Mammary epithelial cell (primary cell): Measurements from ENCODE around the gene ITPRIPL2.

Source experiments
- CTCF ChIP-seq, 2 donors: IDR thresholded peaks in 1 of 2; conservative IDR thresholded peaks in 1 of 2; 2 replicates each; pipeline ENCODE4 v1.5.1; 2011 to 2012; ENCODE audit warnings: inconsistent platforms in 2 of 2, low read length in 2 of 2, mild to moderate bottlenecking in 2 of 2, control low read depth in 1 of 2, low read depth in 1 of 2; ENCODE audit not compliant: insufficient read depth in 1 of 2; ENCODE audit errors: extremely low read depth in 1 of 2
- EZH2 ChIP-seq: IDR thresholded peaks from 2 replicates; pipeline ENCODE4 v1.6.1; 2012; ENCODE audit warnings: low read length, inconsistent platforms, borderline replicate concordance

GRCh38 chr16:19151310-19151709 is 37.5 kb downstream of the ITPRIPL2 start:
- TF ChIP-seq CTCF (conservative IDR thresholded peaks at IDR 0.05 in 1 of 2, IDR thresholded peaks at IDR 0.05 in 1 of 2; ENCODE audit: extremely low read depth in 1 of 2, insufficient read depth in 1 of 2, low read depth in 1 of 2, low read length in 2 of 2) (no peak), EZH2 (no peak)
